Nephron progenitor cell (in vitro differentiated cells): Measurements from ENCODE around the gene PPFIBP2.

Source experiments
- DNase-seq: peaks from one replicate; pipeline ENCODE4 v3.0.0; 2021
- H3K27ac Mint-ChIP-seq: 2 replicates; pipeline ENCODE4 v1.8.0; 2021; ENCODE audit warnings: mild to moderate bottlenecking, moderate library complexity, mixed read lengths
- H3K27me3 Mint-ChIP-seq: 2 replicates; pipeline ENCODE4 v1.8.0; 2021; ENCODE audit warnings: mild to moderate bottlenecking, low read depth, mixed read lengths; ENCODE audit not compliant: poor library complexity
- H3K36me3 Mint-ChIP-seq: 2 replicates; pipeline ENCODE4 v1.8.0; 2021; ENCODE audit warnings: low read depth, mixed read lengths
- H3K4me1 Mint-ChIP-seq: 2 replicates; pipeline ENCODE4 v1.8.0; 2021; ENCODE audit warnings: mixed read lengths
- H3K4me3 Mint-ChIP-seq: 2 replicates; pipeline ENCODE4 v1.8.0; 2021; ENCODE audit warnings: mild to moderate bottlenecking, moderate library complexity, mixed read lengths
- H3K9me3 Mint-ChIP-seq: 2 replicates; pipeline ENCODE4 v1.8.0; 2021; ENCODE audit warnings: mild to moderate bottlenecking, moderate library complexity, mixed read lengths
- CTCF ChIP-seq: fragments of 200-600 bp; sonication (generic); IDR thresholded peaks from 2 replicates; pipeline ENCODE4 v1.5.0; 2021; ENCODE audit warnings: antibody characterized with exemption

Gene PPFIBP2

GRCh38 chr11:7614656-7615055 lies 100.9 kb downstream of the PPFIBP2 start:
- Mint-ChIP-seq H3K9me3 (no peaks in the 10 kb centered on the region), H3K4me1 (peaks cover 43% of the 10 kb centered on the region), H3K27me3 (no peaks in the 10 kb centered on the region), H3K27ac (no peak overlapping the region), H3K36me3 (peaks cover 54% of the 10 kb centered on the region), H3K4me3 (no peak overlapping the region)
- no peak for TF ChIP-seq CTCF
- no peak for DNase-seq

- Mint-ChIP-seq H3K27ac (no peak overlapping the region), H3K36me3 (peaks cover 39% of the 10 kb centered on the region), H3K4me3 (no peak overlapping the region), H3K27me3 (peaks cover 3% of the 10 kb centered on the region), H3K4me1 (peaks cover 38% of the 10 kb centered on the region), H3K9me3 (no peaks in the 10 kb centered on the region)
- DNase-seq: no peak
- no peak for TF ChIP-seq CTCF
Measured at GRCh38 chr11:7617032-7617431, 103.2 kb downstream of the PPFIBP2 start.

- no peak for DNase-seq
- H3K27ac Mint-ChIP-seq: peak overlapping the region; percentile 1
- no peak for TF ChIP-seq CTCF
- H3K9me3 Mint-ChIP-seq: no peaks in the 10 kb centered on the region
- peaks cover 36% of the 10 kb centered on the region for H3K36me3 Mint-ChIP-seq
- H3K27me3 Mint-ChIP-seq: peaks cover 3% of the 10 kb centered on the region
- H3K4me1 Mint-ChIP-seq: peaks cover 23% of the 10 kb centered on the region
- no peak overlapping the region for H3K4me3 Mint-ChIP-seq
Measured at GRCh38 chr11:7619322-7619721, 105.5 kb downstream of the PPFIBP2 start.

GRCh38 chr11:7621090-7621489 lies 107.3 kb downstream of the PPFIBP2 start:
- Mint-ChIP-seq H3K36me3 (peaks cover 23% of the 10 kb centered on the region), H3K4me3 (no peak overlapping the region)

GRCh38 chr11:7621554-7621953 lies 107.8 kb downstream of the PPFIBP2 start:
- Mint-ChIP-seq H3K27me3 (peaks cover 3% of the 10 kb centered on the region), H3K4me1 (peaks cover 23% of the 10 kb centered on the region)

More at GRCh38 chr11:7621090-7621489, 107.3 kb downstream of the PPFIBP2 start:
- no peak for DNase-seq
- no peak for TF ChIP-seq CTCF
- H3K27ac Mint-ChIP-seq: no peak overlapping the region
- H3K9me3 Mint-ChIP-seq: no peaks in the 10 kb centered on the region
- peaks cover 3% of the 10 kb centered on the region for H3K27me3 Mint-ChIP-seq
- peaks cover 23% of the 10 kb centered on the region for H3K4me1 Mint-ChIP-seq

More at GRCh38 chr11:7621554-7621953, 107.8 kb downstream of the PPFIBP2 start:
- DNase-seq: no peak
- no peak for TF ChIP-seq CTCF
- peaks cover 19% of the 10 kb centered on the region for H3K36me3 Mint-ChIP-seq
- H3K9me3 Mint-ChIP-seq: no peaks in the 10 kb centered on the region
- no peak overlapping the region for H3K4me3 Mint-ChIP-seq
- H3K27ac Mint-ChIP-seq: no peak overlapping the region
